Tibial artery (tissue), 4 donors: Measurements from ENCODE around the gene PTPN14.
A peak's percentile ranks its signal among the peaks of the same experiment; 100 is the strongest.

Experiments
- DNase-seq, 2 donors: peaks; one replicate each; pipeline ENCODE4 v3.0.0-alpha.2; 2019
- H3K27ac ChIP-seq, 2 donors: fragments of 200-600 bp; sonication (generic) in 1 of 2; 1 replicate in 1 of 2; 2 replicates in 1 of 2; pipeline ENCODE4 v1.5.1; 2018 to 2019; ENCODE audit warnings: mild to moderate bottlenecking in 1 of 2
- H3K27me3 ChIP-seq, 2 donors: fragments of 200-600 bp; sonication (generic) in 1 of 2; one replicate each; pipeline versions ENCODE4 v1.5.1 to v1.6.0; 2016 to 2019
- H3K36me3 ChIP-seq, 3 donors: fragments of 200-600 bp; sonication (generic) in 2 of 3; one replicate each; pipeline ENCODE4 v1.5.1; 2016 to 2019; ENCODE audit warnings: mild to moderate bottlenecking in 2 of 3
- H3K4me1 ChIP-seq, 4 donors: fragments of 200-600 bp; sonication (generic) in 2 of 4; 1 replicate in 3 of 4; 2 replicates in 1 of 4; pipeline ENCODE4 v1.5.1; 2016 to 2019
- H3K4me3 ChIP-seq, 2 donors: fragments of 200-600 bp; sonication (generic) in 1 of 2; 1 replicate in 1 of 2; 2 replicates in 1 of 2; pipeline ENCODE4 v1.5.1; 2018 to 2019; ENCODE audit warnings: mild to moderate bottlenecking in 2 of 2
- H3K9me3 ChIP-seq, 3 donors: fragments of 200-600 bp; sonication (generic) in 1 of 3; one replicate each; pipeline ENCODE4 v1.5.1; 2016 to 2019
- CTCF ChIP-seq, 2 experiments: fragments of 200-600 bp in 1 of 2; fragments of 450-650 bp in 1 of 2; IDR thresholded peaks; one replicate each; pipeline ENCODE4 v1.5.1; 2017 to 2019; ENCODE audit warnings: antibody characterized with exemption in 2 of 2, mild to moderate bottlenecking in 1 of 2, moderate library complexity in 1 of 2
- intact Hi-C: fragments of 100-400 bp; cut with DNase I; formaldehyde crosslinking; loops from one replicate; pipeline ENCODE4 v1.15.0; 2023; ENCODE audit warnings: low total_unique reads

Gene PTPN14

DNA sequence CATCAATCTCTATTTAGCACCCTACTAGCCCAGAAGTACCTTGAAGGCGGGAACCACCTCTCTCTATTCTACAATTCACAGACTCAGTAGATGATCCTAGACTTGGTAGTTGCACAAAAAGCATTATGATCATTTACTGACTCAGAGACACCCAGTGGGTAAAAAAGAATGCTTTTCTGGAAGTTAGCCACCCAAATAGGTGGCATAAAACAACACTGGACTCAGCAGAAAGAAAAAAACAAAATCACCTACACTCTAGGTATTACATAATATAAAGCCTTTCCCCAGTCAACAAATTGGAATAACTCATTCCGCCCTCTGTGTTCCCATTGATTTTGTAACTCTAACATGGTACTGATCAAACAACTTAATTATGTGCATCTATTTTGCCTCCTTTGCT is 126.3 kb downstream of the PTPN14 start:
- Histone ChIP-seq H3K27me3 (no peaks in the 10 kb centered on the region), H3K36me3 (no peaks in the 10 kb centered on the region), H3K4me3 (no peak overlapping the region), H3K4me1 (peaks cover 0 to 38% (median under 1%) of the 10 kb centered on the region in 4 donors), H3K9me3 (no peaks in the 10 kb centered on the region), H3K27ac (no peak overlapping the region)
- no peak for TF ChIP-seq CTCF (IDR thresholded peaks at IDR 0.05)
- no peak for DNase-seq
- intact Hi-C loops = no loop called here

- no peaks in the 10 kb centered on the region for H3K9me3 ChIP-seq
- no peaks in the 10 kb centered on the region for H3K27me3 ChIP-seq
- intact Hi-C loops = no loop called here
- H3K4me3 ChIP-seq = no peak overlapping the region
- DNase-seq = no peak
- H3K4me1 ChIP-seq = peaks cover 0 to 48% (median 19%) of the 10 kb centered on the region in 4 donors
- no peaks in the 10 kb centered on the region for H3K36me3 ChIP-seq
- no peak for TF ChIP-seq CTCF (IDR thresholded peaks at IDR 0.05)
- H3K27ac ChIP-seq = no peak overlapping the region
These were observed 128.4 kb downstream of the PTPN14 start for GRCh38 chr1:214423045-214423444.

GRCh38 chr1:214422137-214422671 is 129.2 kb downstream of the PTPN14 start:
- H3K36me3 ChIP-seq = no peaks in the 10 kb centered on the region
- intact Hi-C loops = no loop called here
- no peak for DNase-seq
- no peaks in the 10 kb centered on the region for H3K9me3 ChIP-seq
- no peak overlapping the region for H3K4me3 ChIP-seq
- peaks cover 0 to 56% (median 27%) of the 10 kb centered on the region in 4 donors for H3K4me1 ChIP-seq
- H3K27ac ChIP-seq = no peak overlapping the region
- TF ChIP-seq CTCF (IDR thresholded peaks at IDR 0.05) = no peak
- no peaks in the 10 kb centered on the region for H3K27me3 ChIP-seq

GRCh38 chr1:214420833-214421232 is 130.6 kb downstream of the PTPN14 start:
- H3K9me3 ChIP-seq = no peaks in the 10 kb centered on the region
- no peaks in the 10 kb centered on the region for H3K27me3 ChIP-seq
- no peak overlapping the region for H3K4me3 ChIP-seq
- H3K27ac ChIP-seq = no peak overlapping the region
- TF ChIP-seq CTCF (IDR thresholded peaks at IDR 0.05) = no peak
- intact Hi-C loops = no loop called here
- H3K36me3 ChIP-seq = no peaks in the 10 kb centered on the region
- peaks cover 0 to 70% (median 40%) of the 10 kb centered on the region in 4 donors for H3K4me1 ChIP-seq
- DNase-seq = no peak

DNA sequence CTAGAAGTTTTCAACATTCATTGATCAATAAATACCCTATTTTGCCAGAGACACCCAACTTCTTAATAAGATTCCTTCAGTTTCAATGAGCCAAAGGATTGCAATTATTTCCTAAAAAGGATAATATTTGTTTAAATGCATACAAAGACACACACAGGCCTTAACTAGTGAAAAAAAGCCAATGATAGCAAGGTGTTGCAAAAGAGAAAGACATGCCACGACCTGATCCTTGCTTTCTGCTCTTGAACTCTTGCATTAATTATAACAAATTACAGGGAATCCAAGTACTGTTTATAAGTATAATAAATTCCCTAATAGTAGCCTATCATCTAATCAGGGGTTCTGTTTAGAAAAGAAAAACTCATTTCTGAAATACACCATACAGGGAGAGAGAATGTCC is 131.1 kb downstream of the PTPN14 start:
- Histone ChIP-seq H3K36me3 (no peaks in the 10 kb centered on the region), H3K27ac (peak overlapping the region in 1 of 2 donors; percentile 81), H3K27me3 (no peaks in the 10 kb centered on the region), H3K9me3 (no peaks in the 10 kb centered on the region), H3K4me3 (no peak overlapping the region), H3K4me1 (peaks cover 0 to 75% (median 40%) of the 10 kb centered on the region in 4 donors)
- no peak for TF ChIP-seq CTCF (IDR thresholded peaks at IDR 0.05)
- no peak for DNase-seq
- intact Hi-C loops = no loop called here

- no peaks in the 10 kb centered on the region for H3K9me3 ChIP-seq
- peaks cover 0 to 82% (median 40%) of the 10 kb centered on the region in 4 donors for H3K4me1 ChIP-seq
- H3K4me3 ChIP-seq = no peak overlapping the region
- H3K36me3 ChIP-seq = no peaks in the 10 kb centered on the region
- DNase-seq = no peak
- no peaks in the 10 kb centered on the region for H3K27me3 ChIP-seq
- peak overlapping the region; percentile 70 to 81 for H3K27ac ChIP-seq
- no peak for TF ChIP-seq CTCF (IDR thresholded peaks at IDR 0.05)
- intact Hi-C loops = no loop called here
These were observed 131.8 kb downstream of the PTPN14 start for GRCh38 chr1:214419650-214420049.
